ENCODE results near the gene COX15.
"Not testable (repeated sequence)": the region's sequence is repeated elsewhere in the genome, so short reads cannot be mapped to it uniquely, and the experiment has no call there.

COX15 gene

DNA sequence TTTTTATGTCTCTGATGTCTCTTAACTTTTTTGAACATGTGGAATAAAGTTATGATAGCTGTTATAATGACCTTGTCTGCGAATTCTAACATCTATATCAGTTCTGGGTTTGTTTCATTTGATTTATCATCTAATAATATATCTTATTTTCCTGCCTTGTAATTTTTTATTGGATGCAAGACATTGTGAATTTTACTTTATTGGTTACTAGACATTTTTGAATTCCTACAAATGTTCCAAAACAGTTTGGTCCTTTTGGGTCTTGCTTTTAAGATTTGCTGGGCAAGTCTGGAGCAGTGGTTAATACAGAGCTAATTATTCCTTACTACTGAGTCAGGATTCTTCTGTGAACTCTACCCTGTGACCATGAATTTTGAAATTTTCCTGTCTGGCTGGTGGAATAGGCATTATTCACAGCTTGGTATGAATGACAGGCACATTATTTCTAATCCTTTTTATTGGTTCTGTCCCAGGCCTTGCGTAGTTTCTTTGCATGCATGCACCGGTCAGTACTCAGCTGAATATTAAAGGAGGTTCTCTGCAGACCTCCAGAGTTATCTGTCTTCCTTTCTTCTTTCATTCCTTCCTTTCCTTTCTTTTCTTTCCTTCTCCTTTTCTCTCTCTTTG, 9.1 kb upstream of the COX15 start:
- DNase-seq: no peak

DNA sequence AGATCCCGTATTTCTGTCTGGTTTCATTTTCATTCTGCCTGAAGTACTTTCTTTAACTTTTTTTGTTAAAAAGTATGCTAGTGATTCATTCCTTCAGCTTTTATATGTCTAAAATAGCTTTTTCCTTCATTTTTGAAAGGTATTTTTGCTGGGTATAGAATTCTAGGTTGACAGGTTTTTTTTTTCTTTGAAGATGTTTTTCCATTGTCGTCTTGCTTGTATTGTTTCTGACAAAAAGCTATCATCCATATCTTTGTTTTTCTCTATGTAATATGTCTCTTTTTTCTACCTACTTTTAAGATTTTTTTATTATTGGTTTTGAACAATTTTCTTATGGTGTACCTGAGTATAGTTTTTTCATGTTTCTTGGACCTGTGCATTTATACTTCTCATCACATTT, 8.3 kb upstream of the COX15 start:
- no peak for DNase-seq

GRCh38 chr10:99734111-99734510, 2.2 kb upstream of the COX15 start:
- DNase-seq: not testable (repeated sequence)

DNA sequence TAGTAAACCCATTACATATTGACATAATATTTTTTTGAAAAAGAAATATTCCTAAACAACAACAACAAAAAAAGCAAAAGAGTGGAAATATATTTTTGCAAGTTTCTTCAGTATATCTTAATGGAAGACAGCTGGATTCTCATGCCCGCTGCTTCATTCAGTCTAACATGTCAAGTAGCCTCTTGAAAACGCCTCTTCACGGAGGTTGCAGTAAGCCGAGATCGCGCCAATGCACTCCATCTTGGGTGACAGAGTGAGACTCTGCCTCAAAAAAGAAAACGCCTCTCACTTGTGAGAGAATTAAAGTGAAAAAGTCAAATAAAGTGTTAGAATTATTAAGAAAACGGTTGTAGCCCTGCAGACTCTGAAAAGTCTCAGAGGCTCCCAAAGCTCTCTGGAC, 1.4 kb upstream of the COX15 start:
- DNase-seq: no peak

- DNase-seq: no peak
Measured at GRCh38 chr10:99731306-99732032, 458 bp downstream of the COX15 start.

GRCh38 chr10:99730026-99730425, 1.9 kb downstream of the COX15 start:
- DNase-seq: no peak

DNA sequence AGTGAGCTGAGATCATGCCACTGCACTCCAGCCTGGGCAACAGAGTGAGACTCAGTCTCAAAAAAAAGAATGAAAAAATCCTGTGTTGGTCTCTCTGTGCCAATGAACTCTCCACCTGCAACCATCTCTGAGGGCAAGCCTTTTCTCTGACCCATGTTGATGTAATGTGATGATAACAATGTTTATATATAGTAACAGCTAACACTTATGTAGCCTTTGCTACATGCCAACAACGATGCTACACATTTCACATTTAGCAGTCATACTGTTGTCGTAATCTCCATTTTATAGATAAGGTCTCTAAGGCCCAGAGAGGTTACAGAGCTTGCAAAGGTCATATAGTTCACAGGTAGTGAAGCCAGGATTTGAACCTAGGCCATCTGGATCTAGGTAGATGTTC, 11.5 kb downstream of the COX15 start:
- DNase-seq: no peak

DNA sequence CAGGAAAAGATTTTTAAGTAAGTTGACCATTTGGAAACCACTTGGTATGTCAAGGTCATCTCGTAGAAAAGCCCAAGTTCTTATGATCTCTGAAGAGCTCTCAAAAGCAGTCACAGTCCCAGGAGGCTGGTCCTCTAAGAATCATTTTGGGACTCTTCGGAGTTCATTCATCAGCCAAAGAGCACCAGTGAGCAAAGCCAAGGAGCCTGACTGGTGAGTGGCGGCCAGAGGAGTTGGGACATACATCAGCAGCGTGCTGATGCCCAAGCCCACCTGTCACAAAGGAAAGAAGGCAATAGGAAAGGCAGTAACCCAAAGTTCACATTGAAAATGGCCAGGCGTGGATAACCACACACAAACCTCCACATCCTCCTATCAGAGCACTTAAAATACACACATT, 17.5 kb downstream of the COX15 start:
- no peak for DNase-seq

DNA sequence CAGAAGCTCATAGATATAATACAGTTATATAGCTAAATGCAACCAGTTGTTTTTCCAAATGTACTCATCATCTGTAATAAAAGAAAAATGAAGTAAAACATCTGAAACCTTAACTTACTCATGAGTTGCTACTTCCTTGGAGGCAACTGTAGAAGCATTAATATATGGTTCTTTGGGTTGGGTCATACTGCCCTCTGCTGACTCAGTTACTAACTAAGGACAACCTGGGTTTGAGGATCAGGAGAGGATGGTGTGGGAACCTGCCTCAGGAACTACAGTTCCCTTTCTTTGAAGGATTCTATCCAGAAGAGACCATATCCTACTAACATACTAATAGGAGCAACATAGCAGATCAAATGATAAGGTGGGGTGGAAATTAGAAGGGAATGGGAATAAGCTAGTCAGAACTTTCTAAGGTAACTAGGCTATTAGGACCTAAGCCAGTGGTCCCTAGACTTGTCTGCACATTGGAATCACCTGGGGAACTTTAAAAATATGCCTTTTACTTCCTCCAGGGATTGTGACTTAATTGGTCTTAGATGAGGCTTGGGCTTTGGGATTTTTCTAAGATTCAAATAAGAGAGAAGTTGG, 20.7 kb downstream of the COX15 start:
- peak; percentile 11 to 48 for DNase-seq

DNA sequence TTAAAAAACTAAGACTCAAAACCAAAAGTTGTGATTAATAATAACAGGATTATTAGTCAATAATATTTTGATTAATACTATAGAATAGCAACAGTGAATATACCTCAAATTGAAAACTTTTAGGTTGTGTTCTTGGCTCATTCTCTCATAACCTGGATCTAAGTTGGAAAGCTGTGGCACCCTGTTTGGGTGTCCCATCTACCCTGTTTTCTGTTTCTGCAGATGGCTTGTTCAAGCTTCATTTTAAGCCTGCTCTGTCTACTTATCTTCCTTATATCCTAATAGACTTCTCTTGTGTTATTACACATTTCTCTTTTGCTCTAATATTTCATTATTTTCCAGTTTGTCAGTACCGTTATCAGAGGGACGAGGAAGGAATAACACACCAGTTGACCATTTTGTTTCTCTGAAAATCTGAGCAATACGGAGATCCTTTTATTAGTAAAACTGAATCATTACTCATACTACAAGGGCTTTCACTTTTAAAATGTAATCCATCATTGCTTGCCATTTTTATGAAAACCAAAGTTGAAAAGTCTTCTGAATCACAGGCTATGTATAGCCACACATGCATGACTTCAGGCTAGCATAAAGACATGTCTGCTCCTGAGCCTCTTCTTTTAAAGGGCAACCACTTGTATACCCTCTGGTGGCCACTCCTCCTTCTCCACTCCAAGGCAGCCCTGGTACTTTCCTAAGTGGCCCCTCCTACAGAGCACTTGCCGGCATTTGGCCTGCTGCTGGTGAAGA, 22.3 kb downstream of the COX15 start:
- DNase-seq: no peak

GRCh38 chr10:99708428-99709012, 23.4 kb downstream of the COX15 start:
- no peak for DNase-seq

- no peak for DNase-seq
Measured at GRCh38 chr10:99700649-99701048, 31.3 kb downstream of the COX15 start.

DNA sequence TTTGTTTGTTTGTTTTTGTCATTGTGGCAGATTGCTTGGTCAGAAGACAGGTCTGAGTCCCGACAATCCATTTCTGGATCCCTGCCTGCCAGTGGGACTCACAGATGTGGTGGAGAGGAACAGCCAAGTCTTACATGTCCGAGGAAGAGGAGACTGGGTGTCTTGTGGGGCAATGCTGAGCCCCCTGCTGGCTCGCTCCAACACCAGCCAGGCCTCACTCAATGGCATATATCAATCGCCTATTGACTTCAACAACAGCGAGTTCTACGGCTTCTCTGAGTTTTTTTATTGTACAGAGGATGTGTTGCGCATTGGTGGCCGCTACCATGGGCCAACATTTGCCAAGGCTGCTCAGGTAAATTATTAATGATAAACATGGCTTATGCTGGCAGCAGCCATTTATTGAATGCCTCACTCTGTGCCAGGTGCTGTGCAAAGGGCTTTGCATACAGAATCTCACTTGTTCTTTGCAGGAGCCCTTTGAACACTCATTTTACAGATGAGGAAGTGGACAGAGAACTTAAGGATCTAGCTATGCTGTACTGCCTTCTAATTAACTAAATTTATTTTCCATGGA, 33.3 kb downstream of the COX15 start:
- no peak for DNase-seq

GRCh38 chr10:99695761-99696160, 36.2 kb downstream of the COX15 start:
- DNase-seq: no peak

DNA sequence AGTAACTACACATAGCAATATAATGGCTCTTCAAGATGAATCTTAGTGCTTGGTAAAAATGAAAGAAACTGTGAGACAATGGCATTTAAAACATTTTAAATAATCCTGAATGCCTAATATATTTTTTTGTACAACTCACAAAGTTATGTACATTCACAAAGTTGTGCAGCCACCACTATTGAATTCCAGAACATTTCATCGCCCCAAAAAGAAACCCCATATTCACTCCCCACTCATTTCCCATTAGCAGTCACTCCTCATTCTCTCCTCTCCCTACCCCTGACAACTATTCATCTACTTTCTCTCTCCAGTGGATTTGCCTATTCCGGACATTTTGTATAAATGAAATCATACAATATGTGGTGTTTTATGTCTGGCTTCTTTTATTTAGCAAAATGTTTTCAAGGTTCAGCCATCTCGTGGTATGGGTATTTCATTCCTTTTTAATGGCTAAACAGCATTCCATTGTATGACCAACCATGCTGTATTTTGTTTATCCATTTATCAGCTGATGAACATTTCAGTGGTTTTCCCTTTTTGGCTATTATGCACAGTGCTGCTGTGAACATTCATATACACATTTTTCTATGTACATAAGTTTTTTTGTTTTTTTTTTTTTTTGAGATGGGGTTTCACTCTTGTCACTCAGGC, 37.9 kb downstream of the COX15 start:
- DNase-seq: no peak

DNA sequence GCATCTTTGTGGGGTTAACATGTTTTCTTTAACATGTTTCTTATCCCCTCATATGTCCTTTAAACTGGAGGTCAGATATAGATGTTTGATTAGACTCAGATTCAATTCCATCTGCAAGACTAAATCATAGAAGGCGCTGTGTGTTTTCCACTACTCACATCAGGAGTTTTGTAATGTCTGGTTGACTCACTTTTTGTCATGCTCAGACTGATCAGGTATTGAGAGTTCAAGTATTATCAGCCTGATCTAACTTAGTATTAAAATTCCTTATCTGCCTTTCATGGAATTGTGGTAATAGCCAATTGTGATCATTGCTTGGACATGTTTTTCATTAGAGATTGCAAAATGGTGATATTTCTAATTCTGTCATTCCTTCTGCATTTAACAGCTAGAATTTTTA, 42.5 kb downstream of the COX15 start:
- no peak for DNase-seq

DNA sequence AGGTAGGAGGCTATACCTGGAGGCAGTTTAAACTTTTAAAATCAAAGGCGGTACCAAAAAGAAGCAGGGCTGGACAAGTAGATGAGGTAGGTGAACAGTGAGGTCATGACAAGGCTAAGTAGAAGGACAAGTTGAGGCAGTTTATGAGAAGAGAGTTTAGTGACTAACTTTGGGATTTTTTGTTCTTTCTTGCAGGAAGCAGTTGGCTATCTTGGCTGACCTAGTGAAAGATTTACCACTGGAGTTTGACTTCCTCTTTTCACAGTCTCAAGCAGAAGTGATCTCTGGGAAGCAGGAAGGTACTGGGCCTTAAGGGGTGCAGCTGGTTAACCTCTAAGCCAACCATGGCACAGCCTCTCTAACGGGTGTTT, 46.3 kb downstream of the COX15 start:
- DNase-seq: peak in 1 of 2 donors; percentile 1

GRCh38 chr10:99682752-99683151, 49.2 kb downstream of the COX15 start:
- DNase-seq: no peak

All from CD4-positive, alpha-beta T cell treated with Interleukin-1 beta for 1 hour (primary cell).